Amniotic epithelial cell (primary cell): ENCODE measurements around the gene ITFG1.

Experiments
- DNase-seq: peaks from one replicate; pipeline ENCODE4 v3.0.0-alpha.2; 2010; ENCODE audit warnings: low read depth

The ITFG1 gene

GRCh38 chr16:47150067-47150466 lies 310.8 kb downstream of the ITFG1 start:
- DNase-seq: no peak

GRCh38 chr16:47144559-47144877 lies 316.3 kb downstream of the ITFG1 start:
- no peak for DNase-seq

GRCh38 chr16:47143677-47144558 lies 316.9 kb downstream of the ITFG1 start, which contains the start of gene NETO2:
Gene NETO2 (minus strand): TSS chr16:47143945. CDS start chr16:47143612, 333 bp downstream.
- peak; percentile 51 for DNase-seq

GRCh38 chr16:47142821-47143676 lies 317.8 kb downstream of the ITFG1 start:
- DNase-seq: peak; percentile 50

- DNase-seq: peak; percentile 53
Measured at GRCh38 chr16:47142486-47142820, 318.4 kb downstream of the ITFG1 start.

GRCh38 chr16:47141773-47142485 lies 318.9 kb downstream of the ITFG1 start:
- DNase-seq: peak; percentile 81

- no peak for DNase-seq
Measured at GRCh38 chr16:47140686-47141085, 320.2 kb downstream of the ITFG1 start.

- peak; percentile 12 for DNase-seq
Measured at GRCh38 chr16:47139561-47140185, 321.2 kb downstream of the ITFG1 start.

GRCh38 chr16:47137925-47138324 lies 322.9 kb downstream of the ITFG1 start:
- peak; percentile 57 for DNase-seq

GRCh38 chr16:47136099-47136842 lies 324.6 kb downstream of the ITFG1 start:
- peak; percentile 45 for DNase-seq

GRCh38 chr16:47134550-47134949 lies 326.3 kb downstream of the ITFG1 start:
- no peak for DNase-seq

GRCh38 chr16:47132308-47132707 lies 328.6 kb downstream of the ITFG1 start:
- DNase-seq: peak; percentile 12

- no peak for DNase-seq
Measured at GRCh38 chr16:47129755-47130435, 331.0 kb downstream of the ITFG1 start.

- DNase-seq: no peak
Measured at GRCh38 chr16:47127541-47127940, 333.3 kb downstream of the ITFG1 start.

- no peak for DNase-seq
Measured at GRCh38 chr16:47125757-47126156, 335.1 kb downstream of the ITFG1 start.

- DNase-seq: no peak
Measured at GRCh38 chr16:47113130-47113529, 347.7 kb downstream of the ITFG1 start.

GRCh38 chr16:47110939-47111338 lies 349.9 kb downstream of the ITFG1 start:
- DNase-seq: peak; percentile 7

- DNase-seq: no peak
Measured at GRCh38 chr16:47109361-47109760, 351.5 kb downstream of the ITFG1 start.
